ENCODE data around the gene RNF213. TPM values are rescaled to one million over a fixed set of nuclear protein-coding genes. Genes with fewer than 3 reads are reported as not detected.

Gene RNF213
- polyA plus RNA-seq, 3 donors from 2014 or later = 12.7 to 117 (median 25.9) TPM

GRCh38 chr17:80331820-80332219 is 71.2 kb downstream of the RNF213 start:
- peaks cover 0 to 23% (median 22%) of the 10 kb centered on the region in 3 donors for H3K27me3 Mint-ChIP-seq (ENCODE audit: low read depth in 3 of 3)
- peaks cover 36 to 75% (median 67%) of the 10 kb centered on the region in 3 donors for H3K36me3 Mint-ChIP-seq
- peaks cover 3 to 23% of the 10 kb centered on the region in 2 donors for H3K4me1 Mint-ChIP-seq
- H3K4me3 Mint-ChIP-seq = no peak overlapping the region
- no peaks in the 10 kb centered on the region for H3K9me3 Mint-ChIP-seq
- peak overlapping the region in 2 of 6 donors; percentile 30 to 51 for H3K27ac Mint-ChIP-seq
- DNase-seq = no peak

- Mint-ChIP-seq H3K4me3 (no peak overlapping the region), H3K4me1 (peaks cover 0 to 2% of the 10 kb centered on the region in 2 donors), H3K9me3 (no peaks in the 10 kb centered on the region), H3K36me3 (peaks cover 8 to 48% (median 44%) of the 10 kb centered on the region in 3 donors), H3K27me3 (ENCODE audit: low read depth in 3 of 3) (peaks cover 0 to 29% (median 19%) of the 10 kb centered on the region in 3 donors), H3K27ac (no peak overlapping the region)
- no peak for DNase-seq
These were observed 76.7 kb downstream of the RNF213 start for GRCh38 chr17:80337195-80337895.

- Mint-ChIP-seq H3K4me3 (no peak overlapping the region), H3K9me3 (no peaks in the 10 kb centered on the region), H3K36me3 (peaks cover 4 to 50% (median 47%) of the 10 kb centered on the region in 3 donors), H3K4me1 (peaks cover 3 to 7% of the 10 kb centered on the region in 2 donors), H3K27me3 (ENCODE audit: low read depth in 3 of 3) (peaks cover 0 to 27% (median 16%) of the 10 kb centered on the region in 3 donors), H3K27ac (peak overlapping the region in 1 of 6 donors; percentile 14)
- DNase-seq = no peak
These were observed 78.5 kb downstream of the RNF213 start for GRCh38 chr17:80339118-80339517.

- no peaks in the 10 kb centered on the region for H3K9me3 Mint-ChIP-seq
- H3K36me3 Mint-ChIP-seq = peaks cover 4 to 54% (median 45%) of the 10 kb centered on the region in 3 donors
- no peak overlapping the region for H3K4me3 Mint-ChIP-seq
- peaks cover 0 to 28% (median 14%) of the 10 kb centered on the region in 3 donors for H3K27me3 Mint-ChIP-seq (ENCODE audit: low read depth in 3 of 3)
- H3K4me1 Mint-ChIP-seq = peaks cover 3 to 9% of the 10 kb centered on the region in 2 donors
- no peak for DNase-seq
- H3K27ac Mint-ChIP-seq = no peak overlapping the region
These were observed 79.2 kb downstream of the RNF213 start for GRCh38 chr17:80339731-80340456.

- Mint-ChIP-seq H3K4me1 (peaks cover 4 to 9% of the 10 kb centered on the region in 2 donors), H3K4me3 (no peak overlapping the region), H3K36me3 (peaks cover 23 to 76% (median 53%) of the 10 kb centered on the region in 3 donors), H3K27ac (no peak overlapping the region), H3K9me3 (no peaks in the 10 kb centered on the region), H3K27me3 (ENCODE audit: low read depth in 3 of 3) (peaks cover 5 to 32% (median 19%) of the 10 kb centered on the region in 3 donors)
- DNase-seq = no peak
These were observed 84.7 kb downstream of the RNF213 start for GRCh38 chr17:80345321-80345720.

- DNase-seq = no peak
- Mint-ChIP-seq H3K27ac (no peak overlapping the region), H3K27me3 (ENCODE audit: low read depth in 3 of 3) (peaks cover 5 to 31% (median 17%) of the 10 kb centered on the region in 3 donors), H3K36me3 (peaks cover 29 to 83% (median 56%) of the 10 kb centered on the region in 3 donors), H3K9me3 (no peaks in the 10 kb centered on the region), H3K4me3 (no peak overlapping the region), H3K4me1 (peaks cover 4 to 9% of the 10 kb centered on the region in 2 donors)
These were observed 85.3 kb downstream of the RNF213 start for GRCh38 chr17:80345841-80346497.

GRCh38 chr17:80346498-80347275 is 86.0 kb downstream of the RNF213 start:
- Mint-ChIP-seq H3K4me1 (peaks cover 4 to 9% of the 10 kb centered on the region in 2 donors), H3K4me3 (no peak overlapping the region), H3K27me3 (ENCODE audit: low read depth in 3 of 3) (peaks cover 5 to 32% (median 15%) of the 10 kb centered on the region in 3 donors), H3K9me3 (no peaks in the 10 kb centered on the region), H3K27ac (no peak overlapping the region), H3K36me3 (peaks cover 36 to 85% (median 58%) of the 10 kb centered on the region in 3 donors)
- DNase-seq = no peak

- Mint-ChIP-seq H3K9me3 (no peaks in the 10 kb centered on the region), H3K4me1 (peaks cover 4 to 9% of the 10 kb centered on the region in 2 donors), H3K27ac (peak overlapping the region in 1 of 6 donors; percentile 65), H3K27me3 (ENCODE audit: low read depth in 3 of 3) (peaks cover 5 to 35% (median 15%) of the 10 kb centered on the region in 3 donors), H3K4me3 (no peak overlapping the region), H3K36me3 (peaks cover 41 to 92% (median 60%) of the 10 kb centered on the region in 3 donors)
- no peak for DNase-seq
These were observed 86.9 kb downstream of the RNF213 start for GRCh38 chr17:80347536-80347935.

GRCh38 chr17:80347948-80348351 is 87.3 kb downstream of the RNF213 start:
- H3K27ac Mint-ChIP-seq = peak overlapping the region in 1 of 6 donors; percentile 62
- no peaks in the 10 kb centered on the region for H3K9me3 Mint-ChIP-seq
- peaks cover 4 to 9% of the 10 kb centered on the region in 2 donors for H3K4me1 Mint-ChIP-seq
- DNase-seq = no peak
- no peak overlapping the region for H3K4me3 Mint-ChIP-seq
- peaks cover 41 to 93% (median 62%) of the 10 kb centered on the region in 3 donors for H3K36me3 Mint-ChIP-seq
- peaks cover 5 to 38% (median 15%) of the 10 kb centered on the region in 3 donors for H3K27me3 Mint-ChIP-seq (ENCODE audit: low read depth in 3 of 3)

GRCh38 chr17:80348551-80349150 is 88.0 kb downstream of the RNF213 start:
- Mint-ChIP-seq H3K27me3 (ENCODE audit: low read depth in 3 of 3) (peaks cover 7 to 38% (median 22%) of the 10 kb centered on the region in 3 donors), H3K9me3 (no peaks in the 10 kb centered on the region), H3K4me3 (no peak overlapping the region), H3K4me1 (peaks cover 4 to 7% of the 10 kb centered on the region in 2 donors), H3K27ac (peak overlapping the region in 3 of 6 donors; percentile 62 to 71 (median 69)), H3K36me3 (peaks cover 41 to 90% (median 59%) of the 10 kb centered on the region in 3 donors)
- DNase-seq = no peak

GRCh38 chr17:80349151-80349651 is 88.5 kb downstream of the RNF213 start:
- Mint-ChIP-seq H3K27ac (peak overlapping the region in 3 of 6 donors; percentile 58 to 72 (median 71)), H3K36me3 (peaks cover 41 to 86% (median 54%) of the 10 kb centered on the region in 3 donors), H3K27me3 (ENCODE audit: low read depth in 3 of 3) (peaks cover 7 to 38% (median 22%) of the 10 kb centered on the region in 3 donors), H3K4me3 (no peak overlapping the region), H3K9me3 (no peaks in the 10 kb centered on the region), H3K4me1 (peaks cover 1 to 2% of the 10 kb centered on the region in 2 donors)
- no peak for DNase-seq

- H3K9me3 Mint-ChIP-seq = no peaks in the 10 kb centered on the region
- no peak overlapping the region for H3K4me3 Mint-ChIP-seq
- H3K27me3 Mint-ChIP-seq (ENCODE audit: low read depth in 3 of 3) = peaks cover 7 to 38% (median 23%) of the 10 kb centered on the region in 3 donors
- peaks cover 41 to 86% (median 54%) of the 10 kb centered on the region in 3 donors for H3K36me3 Mint-ChIP-seq
- no peak for DNase-seq
- H3K4me1 Mint-ChIP-seq = peaks cover 0 to 2% of the 10 kb centered on the region in 2 donors
- peak overlapping the region in 4 of 6 donors; percentile 35 to 76 (median 60) for H3K27ac Mint-ChIP-seq
These were observed 89.1 kb downstream of the RNF213 start for GRCh38 chr17:80349751-80350150.
